ENCODE results near the gene RPUSD1.
"Not testable (repeated sequence)": the region's sequence is repeated elsewhere in the genome, so short reads cannot be mapped to it uniquely, and the experiment has no call there.

Gene RPUSD1

GRCh38 chr16:782258-782657 is 5.9 kb downstream of the RPUSD1 start:
- no peak for DNase-seq

- no peak for DNase-seq
Observed at GRCh38 chr16:781346-782010, 6.7 kb downstream of the RPUSD1 start.

- no peak for DNase-seq
Observed at GRCh38 chr16:780296-780695, 7.9 kb downstream of the RPUSD1 start.

GRCh38 chr16:779561-779960 is 8.6 kb downstream of the RPUSD1 start:
- no peak for DNase-seq

- DNase-seq: no peak
Observed at GRCh38 chr16:778909-779527, 9.2 kb downstream of the RPUSD1 start.

GRCh38 chr16:778447-778846 is 9.7 kb downstream of the RPUSD1 start:
- no peak for DNase-seq

GRCh38 chr16:777826-778225 is 10.4 kb downstream of the RPUSD1 start:
- DNase-seq: no peak

- DNase-seq: no peak
Observed at GRCh38 chr16:776824-777223, 11.4 kb downstream of the RPUSD1 start.

- DNase-seq: not testable (repeated sequence)
Observed at GRCh38 chr16:776298-776697, 11.9 kb downstream of the RPUSD1 start.

- no peak for DNase-seq
Observed at GRCh38 chr16:775236-775796, 12.9 kb downstream of the RPUSD1 start.

GRCh38 chr16:774086-775001 is 13.8 kb downstream of the RPUSD1 start:
- DNase-seq: no peak

- no peak for DNase-seq
Observed at GRCh38 chr16:772959-773358, 15.2 kb downstream of the RPUSD1 start.

GRCh38 chr16:770411-770810 is 17.8 kb downstream of the RPUSD1 start:
- DNase-seq: no peak

GRCh38 chr16:769934-770333 is 18.2 kb downstream of the RPUSD1 start:
- DNase-seq: no peak

GRCh38 chr16:769184-769784 is 18.9 kb downstream of the RPUSD1 start:
- no peak for DNase-seq

GRCh38 chr16:768428-768827 is 19.8 kb downstream of the RPUSD1 start:
- no peak for DNase-seq

- no peak for DNase-seq
Observed at GRCh38 chr16:767743-768235, 20.4 kb downstream of the RPUSD1 start.

- no peak for DNase-seq
Observed at GRCh38 chr16:766820-767640, 21.2 kb downstream of the RPUSD1 start.

- no peak for DNase-seq
Observed at GRCh38 chr16:766008-766819, 22.0 kb downstream of the RPUSD1 start.

GRCh38 chr16:765488-765865 is 22.7 kb downstream of the RPUSD1 start:
- DNase-seq: no peak

- no peak for DNase-seq
Observed at GRCh38 chr16:764848-765487, 23.2 kb downstream of the RPUSD1 start.

All from hematopoietic multipotent progenitor cell treated with erythropoietin and hydrocortisone succinate and interleukin-3 and kit ligand, for 6 days (in vitro differentiated cells).